ENCODE results near the gene LIX1L. TPM values are rescaled to one million over a fixed set of nuclear protein-coding genes. Genes with fewer than 3 reads are reported as not detected.
A peak's percentile ranks its signal among the peaks of the same experiment; 100 is the strongest.

Gene LIX1L
- total RNA-seq, 4 donors from 2014 or later, result 7.6 to 18.4 (median 11.3) TPM

GRCh38 chr1:145980457-145980994 lies 22.7 kb upstream of the LIX1L start:
- peak in 1 of 2 donors; percentile 60 for DNase-seq (ENCODE audit: low spot score in 2 of 2)
- no peaks in the 10 kb centered on the region for H3K36me3 ChIP-seq
- H3K9me3 ChIP-seq, result no peaks in the 10 kb centered on the region
- H3K4me3 ChIP-seq, result no peak overlapping the region
- 81% methylated on average over 1 of the region's 1 CpG for WGBS
- H3K27ac ChIP-seq, result peak overlapping the region; percentile 95
- H3K27me3 ChIP-seq, result no peaks in the 10 kb centered on the region
- peaks cover 83% of the 10 kb centered on the region for H3K4me1 ChIP-seq
- TF ChIP-seq, protein P1, sequence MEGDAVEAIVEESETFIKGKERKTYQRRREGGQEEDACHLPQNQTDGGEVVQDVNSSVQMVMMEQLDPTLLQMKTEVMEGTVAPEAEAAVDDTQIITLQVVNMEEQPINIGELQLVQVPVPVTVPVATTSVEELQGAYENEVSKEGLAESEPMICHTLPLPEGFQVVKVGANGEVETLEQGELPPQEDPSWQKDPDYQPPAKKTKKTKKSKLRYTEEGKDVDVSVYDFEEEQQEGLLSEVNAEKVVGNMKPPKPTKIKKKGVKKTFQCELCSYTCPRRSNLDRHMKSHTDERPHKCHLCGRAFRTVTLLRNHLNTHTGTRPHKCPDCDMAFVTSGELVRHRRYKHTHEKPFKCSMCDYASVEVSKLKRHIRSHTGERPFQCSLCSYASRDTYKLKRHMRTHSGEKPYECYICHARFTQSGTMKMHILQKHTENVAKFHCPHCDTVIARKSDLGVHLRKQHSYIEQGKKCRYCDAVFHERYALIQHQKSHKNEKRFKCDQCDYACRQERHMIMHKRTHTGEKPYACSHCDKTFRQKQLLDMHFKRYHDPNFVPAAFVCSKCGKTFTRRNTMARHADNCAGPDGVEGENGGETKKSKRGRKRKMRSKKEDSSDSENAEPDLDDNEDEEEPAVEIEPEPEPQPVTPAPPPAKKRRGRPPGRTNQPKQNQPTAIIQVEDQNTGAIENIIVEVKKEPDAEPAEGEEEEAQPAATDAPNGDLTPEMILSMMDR (IDR thresholded peaks at IDR 0.05), result no peak
- TF ChIP-seq POLR2AphosphoS5 (IDR thresholded peaks at IDR 0.05), result no peak
- no peak for TF ChIP-seq EP300 (IDR thresholded peaks at IDR 0.05)
- TF ChIP-seq POLR2A (IDR thresholded peaks at IDR 0.05), result no peak

GRCh38 chr1:145979746-145980456 lies 22.1 kb upstream of the LIX1L start:
- Histone ChIP-seq H3K4me1 (peaks cover 76% of the 10 kb centered on the region), H3K4me3 (peak overlapping the region; percentile 15), H3K36me3 (no peaks in the 10 kb centered on the region), H3K9me3 (no peaks in the 10 kb centered on the region), H3K27ac (peak overlapping the region; percentile 95), H3K27me3 (no peaks in the 10 kb centered on the region)
- TF ChIP-seq POLR2A (IDR thresholded peaks at IDR 0.05), result peak in 1 of 2 donors; percentile 30
- TF ChIP-seq POLR2AphosphoS5 (IDR thresholded peaks at IDR 0.05), result no peak
- 30% methylated on average over 7 of the region's 7 CpGs for WGBS
- peak in 1 of 2 donors; percentile 72 for DNase-seq (ENCODE audit: low spot score in 2 of 2)

GRCh38 chr1:145978854-145979745 lies 21.3 kb upstream of the LIX1L start:
- H3K9me3 ChIP-seq, result no peaks in the 10 kb centered on the region
- H3K4me1 ChIP-seq, result peaks cover 68% of the 10 kb centered on the region
- H3K27me3 ChIP-seq, result no peaks in the 10 kb centered on the region
- TF ChIP-seq, protein P1 (IDR thresholded peaks at IDR 0.05), result no peak
- TF ChIP-seq POLR2AphosphoS5 (IDR thresholded peaks at IDR 0.05) (peak in 2 of 3 donors; percentile 29 to 81), POLR2A (IDR thresholded peaks at IDR 0.05) (peak in 1 of 2 donors; percentile 48), EP300 (IDR thresholded peaks at IDR 0.05) (no peak)
- peak overlapping the region; percentile 30 for H3K4me3 ChIP-seq
- H3K27ac ChIP-seq, result peak overlapping the region; percentile 95
- DNase-seq (ENCODE audit: low spot score in 2 of 2), result peak; percentile 95 to 96
- 5% methylated on average over 9 of the region's 9 CpGs for WGBS
- no peaks in the 10 kb centered on the region for H3K36me3 ChIP-seq

GRCh38 chr1:145978471-145978853 lies 20.6 kb upstream of the LIX1L start:
- Histone ChIP-seq H3K9me3 (no peaks in the 10 kb centered on the region), H3K4me3 (peak overlapping the region; percentile 30)

More at GRCh38 chr1:145978471-145978853, 20.6 kb upstream of the LIX1L start:
- Histone ChIP-seq H3K27ac (peak overlapping the region; percentile 95), H3K4me1 (peaks cover 62% of the 10 kb centered on the region), H3K27me3 (no peaks in the 10 kb centered on the region), H3K36me3 (no peaks in the 10 kb centered on the region)
- DNase-seq (ENCODE audit: low spot score in 2 of 2), result no peak
- TF ChIP-seq POLR2AphosphoS5 (IDR thresholded peaks at IDR 0.05) (no peak), EP300 (IDR thresholded peaks at IDR 0.05) (no peak), POLR2A (IDR thresholded peaks at IDR 0.05) (no peak)
- TF ChIP-seq, protein P1 (IDR thresholded peaks at IDR 0.05), result no peak
